Osteoblast (primary cell): ENCODE results near the gene UBE3D. TPM values are rescaled to one million over a fixed set of nuclear protein-coding genes. Genes with fewer than 3 reads are reported as not detected.

ENCODE experiments used
- DNase-seq: peaks from one replicate; pipeline ENCODE4 v3.0.0; 2011; ENCODE audit warnings: low spot score, mixed read lengths; ENCODE audit not compliant: insufficient read length; ENCODE audit errors: missing footprints
- H2AFZ ChIP-seq: 2 replicates; pipeline ENCODE4 v1.6.0; 2011; ENCODE audit warnings: mild to moderate bottlenecking, low read length
- H3K27ac ChIP-seq: 2 replicates; pipeline ENCODE4 v1.5.1; 2011; ENCODE audit warnings: mild to moderate bottlenecking, low read depth, low read length, moderate library complexity
- H3K27me3 ChIP-seq: 2 replicates; pipeline ENCODE4 v1.6.0; 2012; ENCODE audit warnings: mild to moderate bottlenecking, control low read depth, inconsistent platforms, low read length, moderate library complexity; ENCODE audit not compliant: insufficient read depth
- H3K36me3 ChIP-seq: 2 replicates; pipeline ENCODE4 v1.5.1; 2011; ENCODE audit warnings: mild to moderate bottlenecking, low read length, control low read depth, moderate library complexity; ENCODE audit not compliant: insufficient read depth
- H3K4me1 ChIP-seq: 2 replicates; pipeline ENCODE4 v1.5.1; 2011; ENCODE audit warnings: mild to moderate bottlenecking, low read length, control low read depth, moderate library complexity; ENCODE audit not compliant: insufficient read depth
- H3K4me2 ChIP-seq: 2 replicates; pipeline ENCODE4 v1.6.0; 2011; ENCODE audit warnings: mild to moderate bottlenecking, low read length; ENCODE audit not compliant: insufficient read depth
- H3K4me3 ChIP-seq: fragments of 200-600 bp; sonication (generic); 3 replicates; pipeline ENCODE4 v1.5.1; 2012; ENCODE audit warnings: mild to moderate bottlenecking, low read length, inconsistent platforms; ENCODE audit not compliant: insufficient read depth
- H3K79me2 ChIP-seq: 2 replicates; pipeline ENCODE4 v1.6.0; 2012; ENCODE audit warnings: mild to moderate bottlenecking, low read length, control low read depth, inconsistent platforms; ENCODE audit not compliant: insufficient read depth
- H3K9me3 ChIP-seq: 2 replicates; pipeline ENCODE4 v1.5.1; 2011; ENCODE audit warnings: low read depth, low read length, control low read depth
- H4K20me1 ChIP-seq: 2 replicates; pipeline ENCODE4 v1.6.0; 2012; ENCODE audit warnings: mild to moderate bottlenecking, low read length, control low read depth; ENCODE audit not compliant: insufficient read depth
- CTCF ChIP-seq: IDR thresholded peaks from 2 replicates; pipeline ENCODE4 v1.5.1; 2011; ENCODE audit warnings: mild to moderate bottlenecking, low read depth, low read length, moderate library complexity; ENCODE audit errors: extremely low read depth
- total RNA-seq: library from RNA; depleted of rRNA; stranded (reverse); fragments of >200 nt; gene quantifications from 2 replicates; pipeline ENCODE4 v1.2.3, GENCODE V29; 2012

The UBE3D gene
- total RNA-seq, 1 donor: 8.3 TPM

- Histone ChIP-seq H3K36me3 (no peaks in the 10 kb centered on the region), H2AFZ (no peak overlapping the region), H3K27me3 (no peaks in the 10 kb centered on the region), H3K27ac (no peak overlapping the region), H3K4me2 (no peak overlapping the region), H3K4me3 (no peak overlapping the region), H4K20me1 (no peaks in the 10 kb centered on the region), H3K79me2 (no peaks in the 10 kb centered on the region), H3K4me1 (no peaks in the 10 kb centered on the region), H3K9me3 (no peaks in the 10 kb centered on the region)
- TF ChIP-seq CTCF: no peak
- DNase-seq: no peak
These were observed 174.6 kb downstream of the UBE3D start for GRCh38 chr6:82891076-82891475.

GRCh38 chr6:82890240-82890639 lies 175.4 kb downstream of the UBE3D start:
- Histone ChIP-seq H3K4me1 (no peaks in the 10 kb centered on the region), H3K36me3 (no peaks in the 10 kb centered on the region), H3K27ac (no peak overlapping the region), H3K79me2 (no peaks in the 10 kb centered on the region), H3K4me2 (no peak overlapping the region), H2AFZ (no peak overlapping the region), H4K20me1 (no peaks in the 10 kb centered on the region), H3K27me3 (no peaks in the 10 kb centered on the region), H3K9me3 (no peaks in the 10 kb centered on the region), H3K4me3 (no peak overlapping the region)
- TF ChIP-seq CTCF: no peak
- no peak for DNase-seq

DNA sequence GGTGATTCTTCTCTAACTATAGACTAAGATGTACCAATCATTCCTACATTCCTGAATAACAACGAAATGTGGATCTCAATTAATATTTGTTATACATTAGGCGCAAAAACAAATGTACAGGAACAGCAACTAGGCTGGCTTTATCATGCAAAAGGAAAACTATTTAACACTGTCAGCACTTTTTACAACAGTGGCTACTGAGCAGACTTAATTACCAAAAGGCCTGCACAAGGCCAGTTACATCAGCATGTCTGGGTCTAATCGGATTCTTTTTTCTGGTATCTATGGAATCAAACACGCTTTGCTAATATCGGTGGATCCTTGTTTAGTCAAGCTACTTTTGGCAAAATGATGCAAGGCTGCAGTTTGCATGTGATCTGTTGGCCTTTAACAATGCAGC lies 176.5 kb downstream of the UBE3D start:
- H3K4me3 ChIP-seq: no peak overlapping the region
- H3K4me1 ChIP-seq: no peaks in the 10 kb centered on the region
- H3K36me3 ChIP-seq: no peaks in the 10 kb centered on the region
- no peaks in the 10 kb centered on the region for H3K9me3 ChIP-seq
- H3K27me3 ChIP-seq: peaks cover 2% of the 10 kb centered on the region
- H3K4me2 ChIP-seq: no peak overlapping the region
- no peak for DNase-seq
- H2AFZ ChIP-seq: no peak overlapping the region
- no peaks in the 10 kb centered on the region for H3K79me2 ChIP-seq
- no peak overlapping the region for H3K27ac ChIP-seq
- no peak for TF ChIP-seq CTCF
- no peaks in the 10 kb centered on the region for H4K20me1 ChIP-seq

GRCh38 chr6:82882363-82883023 lies 183.1 kb downstream of the UBE3D start:
- Histone ChIP-seq H3K4me2 (no peak overlapping the region), H3K79me2 (no peaks in the 10 kb centered on the region), H3K27ac (no peak overlapping the region), H3K27me3 (peaks cover 27% of the 10 kb centered on the region), H3K4me3 (no peak overlapping the region), H3K9me3 (no peaks in the 10 kb centered on the region), H4K20me1 (no peaks in the 10 kb centered on the region), H3K4me1 (peaks cover 8% of the 10 kb centered on the region), H3K36me3 (no peaks in the 10 kb centered on the region), H2AFZ (no peak overlapping the region)
- no peak for TF ChIP-seq CTCF
- DNase-seq: no peak
